Keratinocyte (primary cell): ENCODE data around the gene NME7. TPM values are rescaled to one million over a fixed set of nuclear protein-coding genes. Genes with fewer than 3 reads are reported as not detected.

Source experiments
- DNase-seq: peaks from one replicate; pipeline ENCODE4 v3.0.0-alpha.2; 2011; ENCODE audit warnings: low read depth, missing footprints, low spot score
- FAIRE-seq: peaks from 2 replicates; lab custom pipeline; 2011; peaks lifted over from hg19 to GRCh38; lab: Jason Lieb, UNC
- H2AFZ ChIP-seq: 2 replicates; pipeline ENCODE4 v1.6.0; 2012; ENCODE audit warnings: low read length, control low read depth, inconsistent platforms; ENCODE audit not compliant: control insufficient read depth
- H3K27ac ChIP-seq: 2 replicates; pipeline ENCODE4 v1.5.1; 2011; ENCODE audit warnings: low read length; ENCODE audit not compliant: control insufficient read depth, insufficient read depth
- H3K27me3 ChIP-seq: 3 replicates; pipeline ENCODE4 v1.6.0; 2011; ENCODE audit warnings: low read length; ENCODE audit not compliant: control insufficient read depth, insufficient read depth; ENCODE audit errors: extremely low read depth
- H3K36me3 ChIP-seq, 2 experiments: 2 replicates in 1 of 2; 3 replicates in 1 of 2; pipeline ENCODE4 v1.5.1; 2011; ENCODE audit warnings: low read length in 2 of 2, mild to moderate bottlenecking in 1 of 2; ENCODE audit not compliant: control insufficient read depth in 2 of 2, insufficient read depth in 2 of 2; ENCODE audit errors: extremely low read depth in 1 of 2
- H3K4me1 ChIP-seq: 3 replicates; pipeline ENCODE4 v1.5.1; 2011; ENCODE audit warnings: low read length; ENCODE audit not compliant: control insufficient read depth, insufficient read depth; ENCODE audit errors: extremely low read depth
- H3K4me2 ChIP-seq: 3 replicates; pipeline ENCODE4 v1.6.0; 2011; ENCODE audit warnings: low read depth, low read length; ENCODE audit not compliant: control insufficient read depth, insufficient read depth; ENCODE audit errors: extremely low read depth
- H3K4me3 ChIP-seq, 3 experiments: fragments of 200-600 bp in 1 of 3; sonication (generic) in 1 of 3; 2 replicates in 2 of 3; 3 replicates in 1 of 3; pipeline ENCODE4 v1.5.1; 2011 to 2016; ENCODE audit warnings: low read length in 3 of 3, mild to moderate bottlenecking in 3 of 3, control low read depth in 2 of 3, inconsistent platforms in 1 of 3, low read depth in 1 of 3, mixed read lengths in 1 of 3, mixed run types in 1 of 3, moderate library complexity in 1 of 3; ENCODE audit not compliant: control insufficient read depth in 2 of 3, insufficient read depth in 2 of 3; ENCODE audit errors: extremely low read depth in 1 of 3
- H3K79me2 ChIP-seq: 2 replicates; pipeline ENCODE4 v1.6.0; 2012; ENCODE audit warnings: low read length; ENCODE audit not compliant: control insufficient read depth, insufficient read depth
- H3K9ac ChIP-seq: 3 replicates; pipeline ENCODE4 v1.6.0; 2011; ENCODE audit warnings: low read length; ENCODE audit not compliant: control insufficient read depth, insufficient read depth; ENCODE audit errors: extremely low read depth
- H3K9me1 ChIP-seq: 3 replicates; pipeline ENCODE4 v1.6.0; 2011; ENCODE audit warnings: low read length; ENCODE audit not compliant: control insufficient read depth, insufficient read depth; ENCODE audit errors: extremely low read depth
- H3K9me3 ChIP-seq: 2 replicates; pipeline ENCODE4 v1.5.1; 2012; ENCODE audit warnings: low read depth, low read length; ENCODE audit not compliant: control insufficient read depth
- H4K20me1 ChIP-seq: 3 replicates; pipeline ENCODE4 v1.6.0; 2011; ENCODE audit warnings: low read length; ENCODE audit not compliant: control insufficient read depth, insufficient read depth; ENCODE audit errors: extremely low read depth
- EZH2 ChIP-seq: IDR thresholded peaks from one replicate; pipeline ENCODE4 v1.6.1; 2012; ENCODE audit warnings: inconsistent platforms, mild to moderate bottlenecking, low read length, moderate library complexity
- dilution Hi-C: fragments of 300-500 bp; cut with MboI; formaldehyde crosslinking; loops from one replicate; pipeline ENCODE4 v1.7.0; 2020; ENCODE audit warnings: low sequenced_read_pairs; ENCODE audit not compliant: extremely low pct_ligation_motif_present
- polyA plus RNA-seq, 5 experiments: library from polyadenylated mRNA; depleted of rRNA in 3 of 5; stranded (reverse) in 3 of 5; stranded (forward) in 1 of 5; unstranded in 1 of 5; fragments of >200 nt; gene quantifications; 1 replicate in 1 of 5; 2 replicates in 3 of 5; 3 replicates in 1 of 5; pipeline versions ENCODE4 v1.2.1 to v1.2.3, GENCODE V29; 2011 to 2012; ENCODE audit warnings: missing spikeins in 2 of 5, low read depth in 1 of 5, low replicate concordance in 1 of 5
- TF ChIP-seq, protein P1 (sequence below), 3 experiments: IDR thresholded peaks in 1 of 3; conservative IDR thresholded peaks in 1 of 3; optimal IDR thresholded peaks in 1 of 3; 2 replicates in 2 of 3; 3 replicates in 1 of 3; pipeline versions ENCODE3 to v1.5.1; 2011; ENCODE audit warnings: low read length in 3 of 3, mild to moderate bottlenecking in 3 of 3, moderate library complexity in 2 of 3, control low read depth in 1 of 3, inconsistent platforms in 1 of 3; ENCODE audit not compliant: insufficient read depth in 2 of 3; ENCODE audit errors: extremely low read depth in 1 of 3

Gene NME7
- polyA plus RNA-seq, 1 donor (not counting 4 experiments of a cell fraction or from before 2014, with no cell fraction given), result 52.9 TPM

DNA sequence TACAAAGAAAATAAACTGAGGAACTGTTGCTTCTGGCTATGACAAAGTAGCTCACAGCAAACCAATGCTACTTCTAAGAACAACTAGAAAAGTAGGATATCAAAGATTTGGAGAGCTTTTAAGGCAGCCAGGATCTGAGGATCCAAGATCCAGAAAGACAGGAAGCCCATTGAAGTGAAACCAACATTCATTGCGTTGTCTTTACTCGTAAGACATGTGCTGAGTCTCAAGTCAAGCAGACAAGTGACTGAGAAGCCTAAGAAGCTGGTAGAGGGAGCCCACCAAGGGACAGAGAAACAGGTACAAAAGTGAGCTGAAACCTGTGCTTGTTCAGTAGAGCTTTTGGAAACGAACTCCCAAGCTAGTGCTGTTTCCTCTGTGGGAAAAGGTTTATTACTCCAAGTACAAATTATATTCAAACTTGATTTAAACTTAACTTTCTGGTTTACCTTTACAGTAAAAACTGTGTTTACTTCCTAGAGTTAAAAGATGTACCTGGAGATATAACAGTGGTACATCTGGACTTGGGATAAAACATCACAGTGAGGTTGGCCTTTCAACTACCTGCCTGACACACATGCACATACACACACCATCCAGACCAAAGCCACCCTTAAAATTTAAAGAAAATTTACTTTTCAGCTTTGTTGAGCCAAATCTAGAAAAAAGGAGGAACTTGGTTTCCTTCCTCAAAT, 41.2 kb downstream of the NME7 start:
- H3K4me2 ChIP-seq, result no peak overlapping the region
- no peak for DNase-seq
- no peaks in the 10 kb centered on the region for H3K27me3 ChIP-seq
- peaks cover 11% of the 10 kb centered on the region for H3K4me1 ChIP-seq
- H3K36me3 ChIP-seq, result no peaks in the 10 kb centered on the region
- no peaks in the 10 kb centered on the region for H3K9me3 ChIP-seq
- peaks cover 23% of the 10 kb centered on the region for H3K79me2 ChIP-seq
- TF ChIP-seq, protein P1, sequence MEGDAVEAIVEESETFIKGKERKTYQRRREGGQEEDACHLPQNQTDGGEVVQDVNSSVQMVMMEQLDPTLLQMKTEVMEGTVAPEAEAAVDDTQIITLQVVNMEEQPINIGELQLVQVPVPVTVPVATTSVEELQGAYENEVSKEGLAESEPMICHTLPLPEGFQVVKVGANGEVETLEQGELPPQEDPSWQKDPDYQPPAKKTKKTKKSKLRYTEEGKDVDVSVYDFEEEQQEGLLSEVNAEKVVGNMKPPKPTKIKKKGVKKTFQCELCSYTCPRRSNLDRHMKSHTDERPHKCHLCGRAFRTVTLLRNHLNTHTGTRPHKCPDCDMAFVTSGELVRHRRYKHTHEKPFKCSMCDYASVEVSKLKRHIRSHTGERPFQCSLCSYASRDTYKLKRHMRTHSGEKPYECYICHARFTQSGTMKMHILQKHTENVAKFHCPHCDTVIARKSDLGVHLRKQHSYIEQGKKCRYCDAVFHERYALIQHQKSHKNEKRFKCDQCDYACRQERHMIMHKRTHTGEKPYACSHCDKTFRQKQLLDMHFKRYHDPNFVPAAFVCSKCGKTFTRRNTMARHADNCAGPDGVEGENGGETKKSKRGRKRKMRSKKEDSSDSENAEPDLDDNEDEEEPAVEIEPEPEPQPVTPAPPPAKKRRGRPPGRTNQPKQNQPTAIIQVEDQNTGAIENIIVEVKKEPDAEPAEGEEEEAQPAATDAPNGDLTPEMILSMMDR (optimal IDR thresholded peaks at IDR 0.05 in 1 of 3, IDR thresholded peaks at IDR 0.05 in 1 of 3, conservative IDR thresholded peaks at IDR 0.05 in 1 of 3; ENCODE audit: extremely low read depth in 1 of 3, insufficient read depth in 2 of 3, low read length in 3 of 3), result no peak
- TF ChIP-seq EZH2, result no peak
- no peaks in the 10 kb centered on the region for H4K20me1 ChIP-seq
- FAIRE-seq, result no peak
- no peak overlapping the region for H2AFZ ChIP-seq
- H3K4me3 ChIP-seq, result no peak overlapping the region
- no peak overlapping the region for H3K27ac ChIP-seq
- no peak overlapping the region for H3K9ac ChIP-seq
- no peaks in the 10 kb centered on the region for H3K9me1 ChIP-seq
- dilution Hi-C loops, result no loop called here

DNA sequence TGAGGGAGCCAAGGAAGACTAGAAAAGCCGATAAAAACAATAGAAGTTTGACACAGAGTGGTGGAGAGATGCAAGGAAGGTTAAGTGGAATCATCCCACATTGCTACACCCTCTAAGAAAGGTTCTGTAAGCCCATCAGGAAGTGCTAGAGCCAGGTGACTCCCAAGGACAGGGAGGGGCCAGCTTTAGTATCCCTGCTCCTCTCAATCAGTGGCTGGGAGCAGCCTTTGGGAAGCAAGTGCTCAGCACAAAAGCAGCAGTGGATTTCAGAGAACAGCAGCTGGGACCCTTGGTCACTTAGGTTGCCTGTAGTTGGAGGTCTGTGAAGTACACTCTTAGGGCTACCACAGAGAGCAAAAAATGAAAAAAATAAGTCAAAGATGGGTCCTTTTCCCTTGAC, 42.5 kb downstream of the NME7 start:
- Histone ChIP-seq H3K4me3 (no peak overlapping the region), H3K4me1 (peaks cover 11% of the 10 kb centered on the region), H3K4me2 (no peak overlapping the region), H3K79me2 (peaks cover 15% of the 10 kb centered on the region), H3K36me3 (no peaks in the 10 kb centered on the region), H3K27me3 (no peaks in the 10 kb centered on the region), H3K27ac (no peak overlapping the region), H4K20me1 (no peaks in the 10 kb centered on the region), H3K9me1 (no peaks in the 10 kb centered on the region), H2AFZ (no peak overlapping the region), H3K9me3 (no peaks in the 10 kb centered on the region), H3K9ac (no peak overlapping the region)
- dilution Hi-C loops, result no loop called here
- FAIRE-seq (no peak), DNase-seq (no peak)
- no peak for TF ChIP-seq EZH2
- TF ChIP-seq, protein P1 (optimal IDR thresholded peaks at IDR 0.05 in 1 of 3, IDR thresholded peaks at IDR 0.05 in 1 of 3, conservative IDR thresholded peaks at IDR 0.05 in 1 of 3; ENCODE audit: extremely low read depth in 1 of 3, insufficient read depth in 2 of 3, low read length in 3 of 3), result no peak
